ENCODE data around the gene PLA2G2F. TPM values are rescaled to one million over a fixed set of nuclear protein-coding genes. Genes with fewer than 3 reads are reported as not detected.

Gene PLA2G2F
- total RNA-seq, 4 donors from 2014 or later, result not detected

GRCh38 chr1:20123722-20124455 is 15.2 kb upstream of the PLA2G2F start:
- intact Hi-C loops (cut with DNase I), result no loop called here
- TF ChIP-seq, protein P1, sequence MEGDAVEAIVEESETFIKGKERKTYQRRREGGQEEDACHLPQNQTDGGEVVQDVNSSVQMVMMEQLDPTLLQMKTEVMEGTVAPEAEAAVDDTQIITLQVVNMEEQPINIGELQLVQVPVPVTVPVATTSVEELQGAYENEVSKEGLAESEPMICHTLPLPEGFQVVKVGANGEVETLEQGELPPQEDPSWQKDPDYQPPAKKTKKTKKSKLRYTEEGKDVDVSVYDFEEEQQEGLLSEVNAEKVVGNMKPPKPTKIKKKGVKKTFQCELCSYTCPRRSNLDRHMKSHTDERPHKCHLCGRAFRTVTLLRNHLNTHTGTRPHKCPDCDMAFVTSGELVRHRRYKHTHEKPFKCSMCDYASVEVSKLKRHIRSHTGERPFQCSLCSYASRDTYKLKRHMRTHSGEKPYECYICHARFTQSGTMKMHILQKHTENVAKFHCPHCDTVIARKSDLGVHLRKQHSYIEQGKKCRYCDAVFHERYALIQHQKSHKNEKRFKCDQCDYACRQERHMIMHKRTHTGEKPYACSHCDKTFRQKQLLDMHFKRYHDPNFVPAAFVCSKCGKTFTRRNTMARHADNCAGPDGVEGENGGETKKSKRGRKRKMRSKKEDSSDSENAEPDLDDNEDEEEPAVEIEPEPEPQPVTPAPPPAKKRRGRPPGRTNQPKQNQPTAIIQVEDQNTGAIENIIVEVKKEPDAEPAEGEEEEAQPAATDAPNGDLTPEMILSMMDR (IDR thresholded peaks at IDR 0.05), result no peak
- TF ChIP-seq POLR2AphosphoS5 (IDR thresholded peaks at IDR 0.05) (no peak), EP300 (IDR thresholded peaks at IDR 0.05) (no peak), POLR2A (IDR thresholded peaks at IDR 0.05; ENCODE audit: low read depth) (no peak)
- peaks cover 6 to 13% (median 11%) of the 10 kb centered on the region in 4 donors for H3K4me1 ChIP-seq
- DNase-seq (ENCODE audit: extremely low spot score), result no peak
- no peak overlapping the region for H3K4me3 ChIP-seq
- no peaks in the 10 kb centered on the region for H3K36me3 ChIP-seq
- WGBS, result 79% methylated on average over 10 of the region's 10 CpGs
- H3K27me3 ChIP-seq, result peaks cover 0 to 8% (median 0%) of the 10 kb centered on the region in 4 donors
- no peak overlapping the region for H3K27ac ChIP-seq (replicated peaks in 1 of 4)
- H3K9me3 ChIP-seq, result no peaks in the 10 kb centered on the region

DNA sequence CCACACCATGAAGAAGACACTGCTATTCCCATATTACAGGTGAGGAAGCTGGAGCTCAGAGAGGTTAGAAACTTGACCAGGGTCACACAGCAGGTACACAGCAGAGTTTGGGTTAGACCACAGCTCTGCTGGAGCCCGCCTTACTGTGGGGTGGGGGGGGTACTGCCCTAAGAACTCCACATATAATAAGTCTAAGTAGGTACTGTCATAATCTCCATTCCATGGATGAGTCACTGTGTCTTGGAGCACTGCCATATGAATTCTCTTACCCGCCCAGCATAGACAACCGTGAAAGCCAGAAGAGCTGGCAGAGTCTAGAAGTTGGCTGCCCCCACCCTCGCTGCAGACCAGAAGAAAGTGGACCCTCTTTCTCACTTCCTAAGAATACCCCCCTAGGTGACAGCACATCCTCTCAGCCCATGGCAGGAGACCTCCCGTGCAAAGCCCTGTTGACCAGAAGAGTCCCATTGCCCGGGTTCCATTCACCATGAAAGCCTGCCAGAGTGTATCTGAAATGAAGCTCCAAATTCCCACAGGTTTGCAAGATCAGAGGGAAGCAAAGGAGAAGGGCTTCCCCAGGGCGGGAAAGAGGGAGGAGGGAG is 14.6 kb upstream of the PLA2G2F start:
- Histone ChIP-seq H3K27me3 (peaks cover 0 to 2% (median 0%) of the 10 kb centered on the region in 4 donors), H3K27ac (replicated peaks in 1 of 4) (no peak overlapping the region), H3K9me3 (peaks cover 0 to under 1% (median 0%) of the 10 kb centered on the region in 4 donors), H3K4me1 (peaks cover 6 to 13% (median 11%) of the 10 kb centered on the region in 4 donors), H3K36me3 (no peaks in the 10 kb centered on the region), H3K4me3 (no peak overlapping the region)
- DNase-seq (ENCODE audit: extremely low spot score), result no peak
- WGBS, result 49% methylated on average over 7 of the region's 7 CpGs
- intact Hi-C loops (cut with DNase I), result no loop called here
- no peak for TF ChIP-seq POLR2A (IDR thresholded peaks at IDR 0.05; ENCODE audit: low read depth)
- peak in 1 of 2 donors; percentile 9 for TF ChIP-seq POLR2AphosphoS5 (IDR thresholded peaks at IDR 0.05)
- TF ChIP-seq, protein P1 (IDR thresholded peaks at IDR 0.05), result no peak
- no peak for TF ChIP-seq EP300 (IDR thresholded peaks at IDR 0.05)

- TF ChIP-seq, protein P1 (IDR thresholded peaks at IDR 0.05), result no peak
- TF ChIP-seq POLR2AphosphoS5 (IDR thresholded peaks at IDR 0.05) (no peak), EP300 (IDR thresholded peaks at IDR 0.05) (no peak), POLR2A (IDR thresholded peaks at IDR 0.05; ENCODE audit: low read depth) (no peak)
- 94% methylated on average over 10 of the region's 10 CpGs for WGBS
Observed at GRCh38 chr1:20125100-20125499, 14.0 kb upstream of the PLA2G2F start.

GRCh38 chr1:20126041-20126805 is 12.9 kb upstream of the PLA2G2F start:
- WGBS, result 84% methylated on average over 7 of the region's 9 CpGs
- H3K4me1 ChIP-seq, result peaks cover 6 to 13% (median 11%) of the 10 kb centered on the region in 4 donors

More at GRCh38 chr1:20125100-20125499, 14.0 kb upstream of the PLA2G2F start:
- intact Hi-C loops (cut with DNase I), result no loop called here
- DNase-seq (ENCODE audit: extremely low spot score), result no peak
- Histone ChIP-seq H3K36me3 (no peaks in the 10 kb centered on the region), H3K27ac (replicated peaks in 1 of 4) (no peak overlapping the region), H3K4me3 (no peak overlapping the region), H3K27me3 (no peaks in the 10 kb centered on the region), H3K9me3 (peaks cover 0 to 5% (median 0%) of the 10 kb centered on the region in 4 donors), H3K4me1 (peaks cover 6 to 13% (median 11%) of the 10 kb centered on the region in 4 donors)

More at GRCh38 chr1:20126041-20126805, 12.9 kb upstream of the PLA2G2F start:
- Histone ChIP-seq H3K36me3 (no peaks in the 10 kb centered on the region), H3K27me3 (no peaks in the 10 kb centered on the region), H3K27ac (replicated peaks in 1 of 4) (no peak overlapping the region), H3K9me3 (peaks cover 0 to 5% (median 0%) of the 10 kb centered on the region in 4 donors), H3K4me3 (no peak overlapping the region)
- TF ChIP-seq EP300 (IDR thresholded peaks at IDR 0.05), result no peak
- TF ChIP-seq, protein P1 (IDR thresholded peaks at IDR 0.05), result no peak
- no peak for TF ChIP-seq POLR2AphosphoS5 (IDR thresholded peaks at IDR 0.05)
- TF ChIP-seq POLR2A (IDR thresholded peaks at IDR 0.05; ENCODE audit: low read depth), result no peak
- intact Hi-C loops (cut with DNase I), result no loop called here
- no peak for DNase-seq (ENCODE audit: extremely low spot score)
